H1 (cell line): ENCODE results near the gene FASN. TPM values are rescaled to one million over a fixed set of nuclear protein-coding genes. Genes with fewer than 3 reads are reported as not detected.

Experiments used
- CTCF ChIA-PET: fragments of 300-600 bp; sonication (Branson Sonifier 250); formaldehyde crosslinking; loops from one replicate; lab custom pipeline; 2021; ENCODE audit not compliant: partially characterized antibody; lab: Charles Lee
- POLR2A ChIA-PET: fragments of 300-600 bp; sonication (Branson Sonifier 250); formaldehyde crosslinking; loops from one replicate; lab custom pipeline; 2021; ENCODE audit warnings: inconsistent platforms; ENCODE audit not compliant: partially characterized antibody; lab: Charles Lee
- DNase-seq, 2 experiments: peaks; one replicate each; pipeline versions ENCODE4 v3.0.0 to v3.0.0-alpha.2; 2010 to 2022; ENCODE audit warnings: low spot score in 2 of 2, low read depth in 1 of 2, mixed read lengths in 1 of 2
- FAIRE-seq: peaks from 2 replicates; lab custom pipeline; 2011; peaks lifted over from hg19 to GRCh38; lab: Jason Lieb, UNC
- H2AFZ ChIP-seq: 2 replicates; pipeline ENCODE4 v1.8.1; 2012; ENCODE audit warnings: low read length, inconsistent platforms
- H2AK5ac ChIP-seq: 2 replicates; pipeline ENCODE4 v1.6.1; 2013; ENCODE audit warnings: low read depth, low read length
- H2BK120ac ChIP-seq: replicated peaks from 2 replicates; pipeline ENCODE3; 2013; ENCODE audit warnings: low read depth, low read length, inconsistent platforms
- H2BK12ac ChIP-seq: 2 replicates; pipeline ENCODE4 v1.6.1; 2013; ENCODE audit warnings: low read depth, low read length
- H2BK15ac ChIP-seq: 2 replicates; pipeline ENCODE4 v1.6.1; 2013; ENCODE audit warnings: low read length
- H2BK20ac ChIP-seq: 2 replicates; pipeline ENCODE4 v1.6.1; 2013; ENCODE audit warnings: low read length
- H2BK5ac ChIP-seq: 2 replicates; pipeline ENCODE4 v1.6.1; 2013; ENCODE audit warnings: low read depth, low read length
- H3K14ac ChIP-seq: 2 replicates; pipeline ENCODE4 v1.6.1; 2013; ENCODE audit warnings: inconsistent platforms; ENCODE audit not compliant: insufficient read length
- H3K18ac ChIP-seq: 2 replicates; pipeline ENCODE4 v1.6.1; 2013; ENCODE audit warnings: low read length; ENCODE audit errors: extremely low read depth
- H3K23ac ChIP-seq: 2 replicates; pipeline ENCODE4 v1.6.1; 2013; ENCODE audit warnings: inconsistent platforms; ENCODE audit not compliant: insufficient read length
- H3K23me2 ChIP-seq: 2 replicates; pipeline ENCODE4 v1.6.1; 2013; ENCODE audit warnings: low read depth, low read length
- H3K27ac ChIP-seq: 2 replicates; pipeline ENCODE4 v1.6.1; 2011; ENCODE audit warnings: low read depth, low read length, inconsistent platforms
- H3K27me3 ChIP-seq, 4 experiments: replicated peaks in 1 of 4; 1 replicate in 1 of 4; 2 replicates in 3 of 4; pipeline versions ENCODE4 v1.6.1 to v1.8.1; 2011 to 2013; ENCODE audit warnings: low read length in 3 of 4, mild to moderate bottlenecking in 3 of 4, inconsistent platforms in 2 of 4, mixed read lengths in 2 of 4, moderate library complexity in 1 of 4; ENCODE audit not compliant: control insufficient read depth in 3 of 4, insufficient read depth in 3 of 4; ENCODE audit errors: extremely low read depth in 1 of 4
- H3K36me3 ChIP-seq, 4 experiments: 2 replicates each; pipeline versions ENCODE4 v1.6.1 to v1.8.1; 2011 to 2013; ENCODE audit warnings: mild to moderate bottlenecking in 4 of 4, low read length in 3 of 4, moderate library complexity in 2 of 4, control low read depth in 1 of 4, inconsistent platforms in 1 of 4; ENCODE audit not compliant: insufficient read depth in 4 of 4, control insufficient read depth in 2 of 4
- H3K4ac ChIP-seq: replicated peaks from 2 replicates; pipeline ENCODE3; 2013; ENCODE audit warnings: low read length, low read depth, mixed read lengths, inconsistent platforms; ENCODE audit not compliant: insufficient read length
- H3K4me1 ChIP-seq, 4 experiments: replicated peaks in 1 of 4; 1 replicate in 1 of 4; 2 replicates in 3 of 4; pipeline versions ENCODE4 v1.6.1 to v1.8.1; 2011 to 2013; ENCODE audit warnings: low read length in 3 of 4, inconsistent platforms in 2 of 4, mixed read lengths in 1 of 4; ENCODE audit not compliant: insufficient read depth in 4 of 4, control insufficient read depth in 3 of 4
- H3K4me2 ChIP-seq, 2 experiments: 2 replicates each; pipeline versions ENCODE4 v1.6.1 to v1.8.1; 2011 to 2013; ENCODE audit warnings: low read depth in 2 of 2, low read length in 2 of 2, control low read depth in 1 of 2, inconsistent platforms in 1 of 2, mild to moderate bottlenecking in 1 of 2; ENCODE audit not compliant: insufficient read depth in 1 of 2
- H3K4me3 ChIP-seq, 4 experiments: fragments of 200-600, 300-600 bp in 1 of 4; sonication (generic), shearing (Covaris generic), sonication (Bioruptor Twin) in 1 of 4; 2 replicates each; pipeline versions ENCODE4 v1.5.1 to v1.8.1; 2011 to 2016; ENCODE audit warnings: low read length in 4 of 4, low read depth in 3 of 4, control low read depth in 2 of 4, inconsistent platforms in 2 of 4, mild to moderate bottlenecking in 2 of 4, mixed read lengths in 1 of 4, moderate library complexity in 1 of 4; ENCODE audit not compliant: insufficient read depth in 2 of 4; ENCODE audit errors: extremely low read depth in 1 of 4
- H3K56ac ChIP-seq: replicated peaks from 2 replicates; pipeline ENCODE3; 2013; ENCODE audit warnings: low read depth, mild to moderate bottlenecking, mixed read lengths, low read length, inconsistent platforms; ENCODE audit not compliant: insufficient read length
- H3K79me1 ChIP-seq: 2 replicates; pipeline ENCODE4 v1.6.1; 2013; ENCODE audit warnings: low read depth, low read length, control low read depth
- H3K79me2 ChIP-seq, 2 experiments: 2 replicates each; pipeline versions ENCODE4 v1.6.1 to v1.8.1; 2012 to 2013; ENCODE audit warnings: low read length in 2 of 2, mild to moderate bottlenecking in 2 of 2, inconsistent platforms in 1 of 2; ENCODE audit not compliant: insufficient read depth in 2 of 2, control insufficient read depth in 1 of 2
- H3K9ac ChIP-seq, 4 experiments: replicated peaks in 1 of 4; 1 replicate in 1 of 4; 2 replicates in 3 of 4; pipeline versions ENCODE4 v1.6.1 to v1.8.1; 2011 to 2013; ENCODE audit warnings: low read depth in 3 of 4, low read length in 3 of 4, control low read depth in 2 of 4, mild to moderate bottlenecking in 2 of 4, moderate library complexity in 2 of 4, inconsistent platforms in 1 of 4; ENCODE audit errors: extremely low read depth in 1 of 4
- H3K9me3 ChIP-seq, 2 experiments: 2 replicates each; pipeline versions ENCODE4 v1.6.1 to v1.8.1; 2012 to 2013; ENCODE audit warnings: mild to moderate bottlenecking in 2 of 2, moderate library complexity in 2 of 2, control low read depth in 1 of 2, inconsistent platforms in 1 of 2, low read depth in 1 of 2, low read length in 1 of 2, mixed read lengths in 1 of 2; ENCODE audit not compliant: insufficient read depth in 2 of 2
- H4K20me1 ChIP-seq, 2 experiments: replicated peaks in 1 of 2; 2 replicates each; pipeline versions ENCODE3 to v1.8.1; 2011 to 2013; ENCODE audit warnings: inconsistent platforms in 2 of 2, low read length in 2 of 2, mild to moderate bottlenecking in 1 of 2; ENCODE audit not compliant: insufficient read depth in 2 of 2, control insufficient read depth in 1 of 2
- H4K5ac ChIP-seq: 2 replicates; pipeline ENCODE4 v1.6.1; 2013; ENCODE audit warnings: low read length, low read depth, mixed read lengths, inconsistent platforms; ENCODE audit not compliant: insufficient read length
- H4K8ac ChIP-seq: 2 replicates; pipeline ENCODE4 v1.8.0; 2013; ENCODE audit warnings: mild to moderate bottlenecking, moderate library complexity, low read length, inconsistent platforms; ENCODE audit not compliant: insufficient read depth; ENCODE audit errors: extremely low read depth
- H4K91ac ChIP-seq: replicated peaks from 2 replicates; pipeline ENCODE3; 2013; ENCODE audit warnings: low read length, mixed read lengths, inconsistent platforms; ENCODE audit not compliant: insufficient read length
- WGBS, 2 experiments: shearing (Covaris generic) in 1 of 2; methylation state at CpG; one replicate each; pipeline versions ENCODE4 v1.1.6 to v1.1.7; 2013 to 2015; ENCODE audit warnings: low lambda C conversion rate in 2 of 2, mixed read lengths in 2 of 2, inconsistent platforms in 1 of 2, low coverage in 1 of 2, missing lambda C conversion rate in 1 of 2; ENCODE audit not compliant: insufficient replicate concordance in 2 of 2, insufficient coverage in 1 of 2, insufficient read length in 1 of 2; ENCODE audit errors: extremely low coverage in 1 of 2, missing lambda C conversion rate in 1 of 2; 5-methylcytosine and 5-hydroxymethylcytosine counted together
- polyA plus RNA-seq, 7 experiments: library from polyadenylated mRNA; depleted of rRNA in 3 of 7; stranded (reverse) in 5 of 7; unstranded in 2 of 7; fragments of >200 nt in 5 of 7; fragments of 200-250 nt in 2 of 7; gene quantifications; 1 replicate in 5 of 7; 2 replicates in 1 of 7; 4 replicates in 1 of 7; pipeline versions ENCODE4 v1.2.1 to v1.2.3, GENCODE V29; 2011 to 2013; ENCODE audit warnings: missing spikeins in 2 of 7, mixed read lengths in 2 of 7
- total RNA-seq: library from RNA; stranded (reverse); fragmentation: NEBNext Ultra II Directional; extraction: Animal tissue kit (Norgen Biotek cat#: 25700); gene quantifications from 2 replicates; pipeline ENCODE4 v1.2.1, GENCODE V29; 2021

FASN gene
- total and polyA plus RNA-seq, 2 of the 8 experiments (the other 6 are each of a cell fraction or from before 2014, with no cell fraction given): 143 to 561 TPM

GRCh38 chr17:82118168-82118814, 20.3 kb upstream of the FASN start:
- no peak overlapping the region for H3K56ac ChIP-seq
- no peak overlapping the region for H3K18ac ChIP-seq
- no peak overlapping the region for H2BK5ac ChIP-seq
- POLR2A ChIA-PET: interaction anchor here (2.1 to 3.5 kb wide), 2 partner anchors 14 to 19 kb away, joined by 10 to 13 read pairs; no protein-coding TSS in a partner anchor
- no peaks in the 10 kb centered on the region for H3K36me3 ChIP-seq
- FAIRE-seq: no peak
- CTCF ChIA-PET: interaction anchor here (0.6 to 10.5 kb wide), 3 partner anchors 10 to 181 kb away, joined by 3 to 61 read pairs (median 4); no protein-coding TSS in a partner anchor
- H2BK15ac ChIP-seq: no peak overlapping the region
- no peaks in the 10 kb centered on the region for H3K9me3 ChIP-seq
- H3K79me2 ChIP-seq: no peaks in the 10 kb centered on the region
- no peak overlapping the region for H4K5ac ChIP-seq
- H3K4me1 ChIP-seq: peaks cover 0 to 8% (median 2%) of the 10 kb centered on the region in 4 experiments; a peak in 4 of 7 replicates
- H3K4ac ChIP-seq: no peak overlapping the region
- DNase-seq: no peak
- H4K91ac ChIP-seq: no peak overlapping the region
- H3K79me1 ChIP-seq: no peaks in the 10 kb centered on the region
- no peak overlapping the region for H3K4me2 ChIP-seq
- no peak overlapping the region for H2BK120ac ChIP-seq
- H2AFZ ChIP-seq: no peak overlapping the region
- peaks cover 3 to 6% of the 10 kb centered on the region in 2 experiments for H4K20me1 ChIP-seq
- H3K23me2 ChIP-seq: 0 out of 2 replicates have a peak, but pooled peaks cover 2% of the 10 kb centered on the region
- no peak overlapping the region for H2BK12ac ChIP-seq
- no peak overlapping the region for H3K23ac ChIP-seq
- WGBS, 2 experiments: 89% methylated on average over 17 of the region's 18 CpGs; no CpG with 5 or more reads in 1 of the 2 experiments
- H3K4me3 ChIP-seq: no peak overlapping the region
- H2AK5ac ChIP-seq: 0 out of 2 replicates have a peak overlapping the region, but pooled peaks have one; percentile 57
- H3K9ac ChIP-seq: 0 out of 7 replicates have a peak overlapping the region, but pooled peaks of 1 of the 4 experiments have one; percentile 7
- 0 out of 2 replicates have a peak overlapping the region, but pooled peaks have one; percentile 61 for H2BK20ac ChIP-seq
- no peaks in the 10 kb centered on the region; a peak in 1 of 7 replicates for H3K27me3 ChIP-seq
- no peak overlapping the region for H3K14ac ChIP-seq
- H4K8ac ChIP-seq: no peak overlapping the region
- H3K27ac ChIP-seq: no peak overlapping the region
